CD8-positive, alpha-beta memory T cell (primary cell): ENCODE measurements around the gene TCF25. TPM values are rescaled to one million over a fixed set of nuclear protein-coding genes. Genes with fewer than 3 reads are reported as not detected.
A peak's percentile ranks its signal among the peaks of the same experiment; 100 is the strongest.

Source experiments
- CTCF ChIA-PET: fragments of 350-600 bp; sonication (Branson Sonifier 250); formaldehyde crosslinking; loops from one replicate; lab custom pipeline; 2021; ENCODE audit warnings: antibody characterized with exemption; lab: Charles Lee
- POLR2A ChIA-PET: fragments of 350-600 bp; sonication (Branson Sonifier 250); formaldehyde crosslinking; loops from one replicate; lab custom pipeline; 2021; ENCODE audit warnings: antibody characterized with exemption; lab: Charles Lee
- DNase-seq, 5 donors: peaks; one replicate each; pipeline versions ENCODE4 v3.0.0 to v3.0.0-alpha.2; 2020 to 2022; ENCODE audit warnings: mixed read lengths in 1 of 5
- H3K27ac ChIP-seq: one replicate; pipeline ENCODE4 v1.7.0; 2013; ENCODE audit warnings: low read depth, mild to moderate bottlenecking, low read length, moderate library complexity
- H3K27me3 ChIP-seq: 2 replicates; pipeline ENCODE4 v1.7.0; 2013; ENCODE audit warnings: low read length, mild to moderate bottlenecking; ENCODE audit not compliant: insufficient read depth, poor library complexity, severe bottlenecking
- H3K36me3 ChIP-seq: 2 replicates; pipeline ENCODE4 v1.7.0; 2013; ENCODE audit warnings: mild to moderate bottlenecking, low read length, moderate library complexity; ENCODE audit not compliant: insufficient read depth
- H3K4me1 ChIP-seq: 2 replicates; pipeline ENCODE4 v1.7.0; 2013; ENCODE audit warnings: mild to moderate bottlenecking, low read length, moderate library complexity; ENCODE audit not compliant: insufficient read depth
- H3K4me3 ChIP-seq: 2 replicates; pipeline ENCODE4 v1.7.0; 2013; ENCODE audit warnings: mild to moderate bottlenecking, low read length
- H3K9me3 ChIP-seq: 2 replicates; pipeline ENCODE4 v1.7.0; 2013; ENCODE audit warnings: mild to moderate bottlenecking, low read length
- H3K27ac Mint-ChIP-seq, 8 donors: one replicate each; pipeline ENCODE4 v1.8.0; 2020 to 2021; ENCODE audit warnings: mixed read lengths in 8 of 8, mild to moderate bottlenecking in 6 of 8, inconsistent platforms in 3 of 8, moderate library complexity in 3 of 8
- H3K27me3 Mint-ChIP-seq, 2 donors: one replicate each; pipeline ENCODE4 v1.8.0; 2020 to 2021; ENCODE audit warnings: mixed read lengths in 2 of 2, mild to moderate bottlenecking in 1 of 2, moderate library complexity in 1 of 2
- H3K36me3 Mint-ChIP-seq, 3 donors: one replicate each; pipeline ENCODE4 v1.8.0; 2020 to 2021; ENCODE audit warnings: mixed read lengths in 3 of 3, inconsistent platforms in 1 of 3, mild to moderate bottlenecking in 1 of 3
- H3K4me1 Mint-ChIP-seq, 3 donors: one replicate each; pipeline ENCODE4 v1.8.0; 2020 to 2021; ENCODE audit warnings: mixed read lengths in 3 of 3, inconsistent platforms in 1 of 3, mild to moderate bottlenecking in 1 of 3
- H3K4me3 Mint-ChIP-seq, 7 donors: one replicate each; pipeline ENCODE4 v1.8.0; 2020 to 2021; ENCODE audit warnings: mixed read lengths in 7 of 7, mild to moderate bottlenecking in 6 of 7, moderate library complexity in 4 of 7, inconsistent platforms in 2 of 7
- H3K9me3 Mint-ChIP-seq, 5 donors: one replicate each; pipeline ENCODE4 v1.8.0; 2020 to 2022; ENCODE audit warnings: mixed read lengths in 5 of 5, mild to moderate bottlenecking in 3 of 5, moderate library complexity in 2 of 5, inconsistent platforms in 1 of 5
- polyA plus RNA-seq: library from polyadenylated mRNA; unstranded; fragments of 300-500 nt; fragmentation: Illumina TruSeq; gene quantifications from one replicate; pipeline ENCODE4 v1.2.3, GENCODE V29; 2021
- total RNA-seq, 2 experiments: library from RNA; stranded (reverse); gene quantifications; one replicate each; pipeline ENCODE4 v1.2.3, GENCODE V29; 2021

Gene TCF25
- total and polyA plus RNA-seq, 3 experiments from 2014 or later = 121 to 155 (median 154) TPM

DNA sequence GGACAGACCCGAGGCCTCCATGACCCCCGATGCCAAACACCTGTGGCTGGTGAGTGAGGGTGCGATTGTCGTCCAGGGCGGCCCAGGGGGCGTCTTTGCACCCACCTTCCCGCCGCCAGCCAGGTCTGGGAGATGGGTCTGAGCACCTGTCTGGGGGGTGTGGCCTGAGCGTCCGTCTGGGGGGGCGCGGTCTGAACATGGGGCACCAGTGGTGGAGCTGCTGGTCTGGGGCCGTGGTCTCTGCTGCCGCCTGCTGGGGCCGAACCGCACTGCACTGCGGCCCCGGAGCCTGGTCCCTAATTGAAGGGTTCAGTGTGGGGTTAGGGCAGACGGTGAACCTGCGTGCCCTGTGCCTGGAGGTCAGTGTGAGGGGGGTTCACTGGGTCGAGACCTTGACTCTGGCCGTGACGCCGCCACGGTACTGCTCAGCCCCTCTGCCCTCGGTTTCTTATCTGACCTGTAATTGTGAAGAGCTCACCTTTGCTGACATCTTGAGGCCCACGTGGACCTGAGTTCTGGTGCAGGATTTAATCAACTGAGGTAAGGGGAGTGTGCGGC lies 12.6 kb upstream of the TCF25 start:
- peak; percentile 69 to 82 (median 74) for DNase-seq
- H3K4me3 ChIP-seq = no peak overlapping the region
- Mint-ChIP-seq H3K27me3 (peaks cover 0 to 3% of the 10 kb centered on the region in 2 donors), H3K4me3 (peak overlapping the region in 4 of 7 donors; percentile 6 to 46 (median 26)), H3K36me3 (no peaks in the 10 kb centered on the region), H3K9me3 (no peaks in the 10 kb centered on the region), H3K27ac (peak overlapping the region; percentile 6 to 83 (median 64)), H3K4me1 (peaks cover 31 to 38% (median 38%) of the 10 kb centered on the region in 3 donors)
- peaks cover 33% of the 10 kb centered on the region for H3K4me1 ChIP-seq
- H3K27me3 ChIP-seq = no peaks in the 10 kb centered on the region
- ChIA-PET CTCF (interaction anchor here (0.6 to 9.9 kb wide), 32 partner anchors 11 to 227 kb away, joined by 3 to 120 read pairs (median 4); partner anchors contain the start of genes FANCA, SPATA2L and TCF25), POLR2A (interaction anchor here (0.7 to 1.3 kb wide), 3 partner anchors 13 to 161 kb away, joined by 8 to 9 read pairs (median 8); partner anchors contain the start of gene TCF25)
- H3K9me3 ChIP-seq = no peaks in the 10 kb centered on the region
- no peak overlapping the region for H3K27ac ChIP-seq
- no peaks in the 10 kb centered on the region for H3K36me3 ChIP-seq

DNA sequence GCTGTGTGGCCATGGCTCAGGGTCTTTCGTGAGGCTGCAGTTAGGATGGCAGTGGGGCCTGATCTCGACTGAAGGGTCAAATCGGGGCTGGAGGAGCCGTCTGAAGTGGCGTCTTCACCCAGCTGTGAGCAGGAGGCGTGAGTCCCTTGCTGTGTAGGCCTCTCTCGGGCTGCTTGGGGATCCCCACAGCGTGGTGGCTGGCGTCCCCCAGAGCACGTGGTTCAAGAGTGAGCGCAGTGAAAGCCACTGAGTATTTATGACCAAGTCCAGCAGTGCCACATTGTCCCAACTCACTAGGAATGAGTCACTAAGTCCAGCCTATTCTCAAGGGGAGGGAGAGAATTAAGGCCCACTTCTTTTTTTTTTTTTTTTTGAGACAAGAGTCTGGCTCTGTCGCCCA lies 11.7 kb upstream of the TCF25 start:
- Mint-ChIP-seq H3K9me3 (no peaks in the 10 kb centered on the region), H3K36me3 (no peaks in the 10 kb centered on the region), H3K4me1 (peaks cover 31 to 38% (median 38%) of the 10 kb centered on the region in 3 donors), H3K27ac (peak overlapping the region in 1 of 8 donors; percentile 60), H3K27me3 (peaks cover 0 to 3% of the 10 kb centered on the region in 2 donors), H3K4me3 (peak overlapping the region in 1 of 7 donors; percentile 32)
- no peak for DNase-seq
- H3K27ac ChIP-seq = no peak overlapping the region
- H3K27me3 ChIP-seq = no peaks in the 10 kb centered on the region
- no peaks in the 10 kb centered on the region for H3K36me3 ChIP-seq
- H3K4me3 ChIP-seq = no peak overlapping the region
- POLR2A ChIA-PET = interaction anchor here (1.3 to 2.6 kb wide), 3 partner anchors 12 to 162 kb away, joined by 8 to 18 read pairs (median 9); partner anchors contain the start of gene TCF25
- H3K4me1 ChIP-seq = peaks cover 33% of the 10 kb centered on the region
- no peaks in the 10 kb centered on the region for H3K9me3 ChIP-seq
- CTCF ChIA-PET = interaction anchor here (0.6 to 9.9 kb wide), 22 partner anchors 10 to 163 kb away, joined by 3 to 120 read pairs (median 4); partner anchors contain the start of genes FANCA, SPATA2L and TCF25

DNA sequence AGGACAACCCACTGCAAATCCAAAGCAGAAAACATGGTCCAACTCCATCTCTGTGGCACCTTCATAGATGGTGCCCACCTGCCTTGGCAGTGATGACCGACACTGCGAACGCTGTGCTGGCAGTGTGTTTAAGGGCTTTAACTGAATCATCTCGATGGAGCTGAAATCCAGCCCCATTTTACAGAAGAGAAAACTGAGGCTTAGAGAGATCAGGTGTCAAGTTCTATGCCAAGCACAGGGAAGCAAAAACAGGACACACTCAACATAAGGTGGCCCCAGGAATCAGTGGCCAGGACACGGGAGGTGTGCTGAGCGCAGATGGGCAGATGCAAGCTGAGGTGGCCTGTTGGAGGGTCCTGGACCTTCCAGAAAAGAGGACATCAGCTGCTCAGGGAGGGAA lies 10.7 kb upstream of the TCF25 start:
- ChIA-PET CTCF (interaction anchor here (0.7 to 9.9 kb wide), 4 partner anchors 17 to 164 kb away, joined by 3 to 120 read pairs (median 59); partner anchors contain the start of gene SPATA2L), POLR2A (interaction anchor here (2.6 kb wide), 1 partner anchor 11 kb away, joined by 18 read pairs; the partner anchor contains the start of gene TCF25)
- no peaks in the 10 kb centered on the region for H3K27me3 ChIP-seq
- H3K36me3 ChIP-seq = no peaks in the 10 kb centered on the region
- H3K4me1 ChIP-seq = peaks cover 33% of the 10 kb centered on the region
- no peak overlapping the region for H3K27ac ChIP-seq
- no peak overlapping the region for H3K4me3 ChIP-seq
- Mint-ChIP-seq H3K4me1 (peaks cover 31 to 38% (median 38%) of the 10 kb centered on the region in 3 donors), H3K36me3 (no peaks in the 10 kb centered on the region), H3K27me3 (no peaks in the 10 kb centered on the region), H3K27ac (peak overlapping the region in 6 of 8 donors; percentile 78 to 99 (median 91)), H3K9me3 (no peaks in the 10 kb centered on the region), H3K4me3 (peak overlapping the region in 6 of 7 donors; percentile 54 to 86 (median 68))
- H3K9me3 ChIP-seq = peaks cover 1% of the 10 kb centered on the region
- DNase-seq = no peak

DNA sequence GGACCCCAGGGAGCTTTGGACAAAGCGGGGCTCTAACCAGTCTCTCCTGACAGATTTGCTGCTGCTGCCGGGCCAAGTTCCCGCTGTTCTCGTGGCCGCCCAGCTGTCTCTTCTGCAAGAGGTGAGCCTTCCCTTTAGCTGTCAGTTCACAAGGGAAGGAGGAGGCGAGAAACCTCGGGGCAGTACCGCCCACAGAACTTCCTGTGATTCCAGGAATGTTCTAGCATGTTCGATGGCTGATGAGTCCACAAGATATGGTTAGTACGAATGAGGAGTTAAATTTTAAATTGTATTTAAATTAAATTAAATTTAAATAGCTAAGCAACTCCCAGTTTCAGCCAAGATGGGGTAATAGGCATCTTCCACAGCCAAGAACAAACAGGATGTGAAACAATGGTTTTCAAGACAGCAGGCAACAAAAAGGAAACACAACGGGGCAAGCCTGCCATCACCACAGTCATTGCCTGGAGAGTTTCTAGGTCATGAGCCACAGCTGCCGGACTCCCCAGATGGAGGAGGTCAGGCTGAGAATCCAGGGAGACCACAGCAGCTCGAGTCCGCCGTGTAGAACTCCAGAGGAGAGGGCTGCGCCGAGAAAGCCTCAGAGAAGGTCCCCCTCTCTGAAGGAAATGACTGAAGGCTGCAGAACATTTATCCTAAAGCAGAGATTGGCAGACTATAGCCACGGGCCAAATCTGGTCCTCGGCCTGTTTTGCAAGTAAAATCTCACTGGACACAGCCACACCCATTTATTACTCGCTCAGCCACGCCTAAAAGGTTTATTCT lies 9.5 kb upstream of the TCF25 start:
- Mint-ChIP-seq H3K36me3 (no peaks in the 10 kb centered on the region), H3K9me3 (no peaks in the 10 kb centered on the region), H3K4me3 (peak overlapping the region; percentile 54 to 86 (median 66)), H3K4me1 (peaks cover 31 to 38% (median 38%) of the 10 kb centered on the region in 3 donors), H3K27me3 (no peaks in the 10 kb centered on the region), H3K27ac (peak overlapping the region; percentile 78 to 99 (median 91))
- Histone ChIP-seq H3K9me3 (peaks cover 7% of the 10 kb centered on the region), H3K27ac (peak overlapping the region; percentile 22), H3K36me3 (no peaks in the 10 kb centered on the region), H3K4me3 (peak overlapping the region; percentile 60), H3K4me1 (peaks cover 33% of the 10 kb centered on the region), H3K27me3 (no peaks in the 10 kb centered on the region)
- POLR2A ChIA-PET = interaction anchor here (0.8 to 2.6 kb wide), 8 partner anchors 10 to 548 kb away, joined by 3 to 18 read pairs (median 4); partner anchors contain the start of genes FANCA, SPATA2L and TCF25
- DNase-seq = peak in 4 of 5 donors; percentile 40 to 60 (median 46)
- CTCF ChIA-PET = interaction anchor here (0.7 to 9.9 kb wide), 9 partner anchors 9 to 165 kb away, joined by 3 to 120 read pairs (median 4); partner anchors contain the start of genes SPATA2L and TCF25

DNA sequence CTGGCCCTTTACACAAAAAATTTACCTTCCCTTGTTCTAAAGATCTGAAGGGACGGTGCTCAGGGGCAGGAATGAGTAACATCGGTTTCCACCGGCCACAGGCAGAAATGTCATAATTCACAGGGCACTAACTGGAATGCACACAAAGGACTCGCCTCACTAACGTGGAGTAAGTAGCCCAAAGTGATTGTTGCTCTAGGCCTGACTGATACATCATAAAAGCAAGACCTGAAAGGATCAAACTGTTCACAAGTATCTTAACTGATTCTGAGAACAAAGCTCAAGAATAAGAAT lies 8.9 kb upstream of the TCF25 start:
- peak overlapping the region; percentile 60 for H3K4me3 ChIP-seq
- H3K27ac Mint-ChIP-seq = peak overlapping the region; percentile 78 to 99 (median 91)
- no peaks in the 10 kb centered on the region for H3K9me3 Mint-ChIP-seq
- ChIA-PET CTCF (interaction anchor here (0.8 to 9.9 kb wide), 8 partner anchors 9 to 166 kb away, joined by 3 to 120 read pairs (median 4); partner anchors contain the start of genes SPATA2L and TCF25), POLR2A (interaction anchor here (1.0 to 2.6 kb wide), 6 partner anchors 9 to 166 kb away, joined by 3 to 18 read pairs (median 5); partner anchors contain the start of genes SPATA2L and TCF25)
- no peaks in the 10 kb centered on the region for H3K36me3 ChIP-seq
- H3K4me1 Mint-ChIP-seq = peaks cover 31 to 38% (median 38%) of the 10 kb centered on the region in 3 donors
- H3K27me3 ChIP-seq = no peaks in the 10 kb centered on the region
- H3K4me3 Mint-ChIP-seq = peak overlapping the region; percentile 54 to 86 (median 66)
- H3K27ac ChIP-seq = peak overlapping the region; percentile 5
- DNase-seq = no peak
- H3K9me3 ChIP-seq = peaks cover 7% of the 10 kb centered on the region
- peaks cover 33% of the 10 kb centered on the region for H3K4me1 ChIP-seq
- H3K36me3 Mint-ChIP-seq = no peaks in the 10 kb centered on the region
- no peaks in the 10 kb centered on the region for H3K27me3 Mint-ChIP-seq

DNA sequence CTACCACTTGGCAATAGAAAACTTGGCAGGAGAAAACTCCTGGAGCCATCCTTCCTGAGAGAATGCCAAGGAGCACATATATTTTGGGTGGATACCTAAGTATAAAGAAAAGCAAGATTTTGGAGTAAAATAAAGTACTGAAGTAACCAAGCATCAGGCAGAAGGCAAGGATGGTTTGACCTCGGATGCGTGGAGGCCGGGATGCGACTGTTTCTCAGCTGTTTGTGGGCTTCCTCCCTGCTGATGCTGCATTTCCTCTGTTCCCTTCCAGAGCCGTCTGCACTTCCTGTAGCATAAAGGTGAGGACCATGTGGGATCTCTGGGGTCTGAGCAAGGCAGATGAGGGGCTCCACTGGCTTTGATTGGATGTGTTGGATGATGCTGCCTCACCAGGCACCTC lies 5.5 kb upstream of the TCF25 start:
- peaks cover 7% of the 10 kb centered on the region for H3K9me3 ChIP-seq
- H3K27me3 ChIP-seq = no peaks in the 10 kb centered on the region
- no peaks in the 10 kb centered on the region for H3K9me3 Mint-ChIP-seq
- H3K27ac Mint-ChIP-seq = no peak overlapping the region
- H3K4me1 ChIP-seq = peaks cover 28% of the 10 kb centered on the region
- ChIA-PET CTCF (no interaction called here), POLR2A (no interaction called here)
- no peaks in the 10 kb centered on the region for H3K36me3 ChIP-seq
- no peaks in the 10 kb centered on the region for H3K27me3 Mint-ChIP-seq
- no peak overlapping the region for H3K4me3 ChIP-seq
- no peak overlapping the region for H3K27ac ChIP-seq
- no peak for DNase-seq
- peaks cover 0 to 4% (median 0%) of the 10 kb centered on the region in 3 donors for H3K36me3 Mint-ChIP-seq
- peaks cover 24 to 31% (median 26%) of the 10 kb centered on the region in 3 donors for H3K4me1 Mint-ChIP-seq
- no peak overlapping the region for H3K4me3 Mint-ChIP-seq

DNA sequence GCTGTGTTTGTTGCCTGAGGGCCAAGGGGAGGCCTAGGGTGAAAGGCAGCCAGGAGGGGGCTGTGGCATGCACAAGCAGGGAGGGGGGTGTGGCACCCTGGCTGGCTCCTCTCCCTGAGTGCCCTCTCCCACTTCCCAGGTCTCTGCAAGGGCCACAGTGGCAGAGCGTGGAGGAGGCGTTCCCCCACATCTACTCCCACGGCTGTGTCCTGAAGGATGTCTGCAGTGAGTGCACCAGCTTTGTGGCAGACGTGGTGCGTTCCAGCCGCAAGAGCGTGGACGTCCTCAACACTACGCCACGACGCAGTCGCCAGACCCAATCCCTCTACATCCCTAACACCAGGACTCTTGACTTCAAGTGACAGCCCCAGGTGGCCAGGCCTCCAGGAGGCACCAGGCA lies 3.5 kb upstream of the TCF25 start:
- CTCF ChIA-PET = interaction anchor here (4.7 kb wide), 1 partner anchor 9 kb away, joined by 25 read pairs; no protein-coding TSS in a partner anchor

More for the DNA sequence above, 3.5 kb upstream of the TCF25 start:
- POLR2A ChIA-PET = no interaction called here
- Mint-ChIP-seq H3K9me3 (peaks cover 0 to 4% (median under 1%) of the 10 kb centered on the region in 5 donors), H3K27ac (peak overlapping the region in 2 of 8 donors; percentile 15 to 36), H3K4me3 (no peak overlapping the region), H3K4me1 (peaks cover 12 to 22% (median 13%) of the 10 kb centered on the region in 3 donors), H3K36me3 (peaks cover under 1 to 18% (median 2%) of the 10 kb centered on the region in 3 donors), H3K27me3 (no peaks in the 10 kb centered on the region)
- no peak for DNase-seq
- no peak overlapping the region for H3K27ac ChIP-seq
- peaks cover 10% of the 10 kb centered on the region for H3K9me3 ChIP-seq
- H3K27me3 ChIP-seq = no peaks in the 10 kb centered on the region
- H3K4me3 ChIP-seq = no peak overlapping the region
- peaks cover 5% of the 10 kb centered on the region for H3K36me3 ChIP-seq
- H3K4me1 ChIP-seq = peaks cover 18% of the 10 kb centered on the region
